Measurements from ENCODE around the gene SHE. TPM values are rescaled to one million over a fixed set of nuclear protein-coding genes. Genes with fewer than 3 reads are reported as not detected.
A peak's percentile ranks its signal among the peaks of the same experiment; 100 is the strongest.

The SHE gene
- polyA plus RNA-seq, 1 experiment: not detected

- no peaks in the 10 kb centered on the region for H3K27me3 ChIP-seq (ENCODE audit: control insufficient read depth, insufficient read depth, low read length)
- no peak for DNase-seq (ENCODE audit: low read depth)
- ChIA-PET POLR2A (interaction anchor here (0.6 kb wide), 1 partner anchor 109 kb away, joined by 7 read pairs; no protein-coding TSS in a partner anchor), CTCF (interaction anchor here (1.4 to 1.6 kb wide), 2 partner anchors 11 to 134 kb away, joined by 3 to 5 read pairs; no protein-coding TSS in a partner anchor)
- no peak overlapping the region for H3K4me3 ChIP-seq (ENCODE audit: low read depth, low read length)
- TF ChIP-seq CTCF (IDR thresholded peaks at IDR 0.05; ENCODE audit: insufficient read depth, low read depth, low read length): no peak
- 0 out of 2 replicates have a peak, but pooled peaks cover 6% of the 10 kb centered on the region for H3K36me3 ChIP-seq (ENCODE audit: control insufficient read depth, insufficient read depth, low read length)
These were observed 33.5 kb downstream of the SHE start for GRCh38 chr1:154468535-154469250.

GRCh38 chr1:154467434-154468102 lies 34.6 kb downstream of the SHE start:
- Histone ChIP-seq H3K36me3 (ENCODE audit: control insufficient read depth, insufficient read depth, low read length) (0 out of 2 replicates have a peak, but pooled peaks cover 6% of the 10 kb centered on the region), H3K27me3 (ENCODE audit: control insufficient read depth, insufficient read depth, low read length) (no peaks in the 10 kb centered on the region), H3K4me3 (ENCODE audit: low read depth, low read length) (no peak overlapping the region)
- no peak for TF ChIP-seq CTCF (IDR thresholded peaks at IDR 0.05; ENCODE audit: insufficient read depth, low read depth, low read length)
- DNase-seq (ENCODE audit: low read depth): no peak
- ChIA-PET CTCF (interaction anchor here (0.8 to 1.6 kb wide), 4 partner anchors 12 to 895 kb away, joined by 3 to 5 read pairs (median 3); no protein-coding TSS in a partner anchor), POLR2A (no interaction called here)

- CTCF ChIA-PET: interaction anchor here (1.4 kb wide), 1 partner anchor 134 kb away, joined by 3 read pairs; no protein-coding TSS in a partner anchor
- H3K4me3 ChIP-seq (ENCODE audit: low read depth, low read length): no peak overlapping the region
- H3K36me3 ChIP-seq (ENCODE audit: control insufficient read depth, insufficient read depth, low read length): 0 out of 2 replicates have a peak, but pooled peaks cover 6% of the 10 kb centered on the region
- peak; percentile 27; the same call in 1 of the 2 replicates for TF ChIP-seq CTCF (IDR thresholded peaks at IDR 0.05; ENCODE audit: insufficient read depth, low read depth, low read length)
- no peaks in the 10 kb centered on the region for H3K27me3 ChIP-seq (ENCODE audit: control insufficient read depth, insufficient read depth, low read length)
- DNase-seq (ENCODE audit: low read depth): no peak
- POLR2A ChIA-PET: no interaction called here
These were observed 35.2 kb downstream of the SHE start for GRCh38 chr1:154466921-154467417.

GRCh38 chr1:154466206-154466605 lies 36.0 kb downstream of the SHE start:
- ChIA-PET CTCF (interaction anchor here (0.6 to 1.3 kb wide), 4 partner anchors 8 to 193 kb away, joined by 3 to 4 read pairs (median 3); no protein-coding TSS in a partner anchor), POLR2A (no interaction called here)
- no peak for TF ChIP-seq CTCF (IDR thresholded peaks at IDR 0.05; ENCODE audit: insufficient read depth, low read depth, low read length)
- Histone ChIP-seq H3K4me3 (ENCODE audit: low read depth, low read length) (no peak overlapping the region), H3K36me3 (ENCODE audit: control insufficient read depth, insufficient read depth, low read length) (0 out of 2 replicates have a peak, but pooled peaks cover 6% of the 10 kb centered on the region), H3K27me3 (ENCODE audit: control insufficient read depth, insufficient read depth, low read length) (no peaks in the 10 kb centered on the region)
- no peak for DNase-seq (ENCODE audit: low read depth)
